HCT116 (cell line): ENCODE measurements around the gene ATP1A4.

Source experiments
- ATF3 ChIP-seq: IDR thresholded peaks from 2 replicates; pipeline ENCODE4 v1.6.1; 2012
- CEBPB ChIP-seq: IDR thresholded peaks from 2 replicates; pipeline ENCODE4 v1.6.1; 2012; ENCODE audit warnings: low read depth
- CTCF ChIP-seq, 3 experiments: fragments of 200-600 bp in 1 of 3; sonication (generic) in 1 of 3; IDR thresholded peaks in 2 of 3; conservative IDR thresholded peaks in 1 of 3; 2 replicates each; pipeline ENCODE4 v1.5.1; 2012 to 2017; ENCODE audit warnings: low read depth in 2 of 3, low read length in 2 of 3, antibody characterized with exemption in 1 of 3, borderline replicate concordance in 1 of 3, control low read depth in 1 of 3, mild to moderate bottlenecking in 1 of 3, mixed read lengths in 1 of 3, mixed run types in 1 of 3, moderate library complexity in 1 of 3; ENCODE audit not compliant: insufficient read depth in 1 of 3
- EZH2 ChIP-seq: fragments of 200-600 bp; sonication (generic); IDR thresholded peaks from 2 replicates; pipeline ENCODE4 v1.6.1; 2017; ENCODE audit warnings: antibody characterized with exemption, mixed run types
- JUND ChIP-seq: IDR thresholded peaks from 2 replicates; pipeline ENCODE4 v1.6.1; 2012
- MAX ChIP-seq: IDR thresholded peaks from 2 replicates; pipeline ENCODE4 v1.6.1; 2012
- POLR2A ChIP-seq: IDR thresholded peaks from 2 replicates; pipeline ENCODE4 v1.7.0; 2011; ENCODE audit warnings: borderline replicate concordance; ENCODE audit not compliant: insufficient read depth, insufficient read length; ENCODE audit errors: extremely low read depth
- POLR2AphosphoS5 ChIP-seq: IDR thresholded peaks from 2 replicates; pipeline ENCODE4 v1.6.1; 2011; ENCODE audit warnings: mild to moderate bottlenecking, low read depth, low read length, moderate library complexity
- RAD21 ChIP-seq: IDR thresholded peaks from 2 replicates; pipeline ENCODE4 v1.6.1; 2012; ENCODE audit warnings: low read depth, mild to moderate bottlenecking
- REST ChIP-seq: IDR thresholded peaks from 2 replicates; pipeline ENCODE4 v1.6.1; 2012; ENCODE audit warnings: low read depth
- SP1 ChIP-seq: IDR thresholded peaks from 2 replicates; pipeline ENCODE4 v1.6.1; 2012; ENCODE audit warnings: low read depth
- YY1 ChIP-seq: IDR thresholded peaks from 2 replicates; pipeline ENCODE4 v1.6.1; 2011; ENCODE audit warnings: low read length, low read depth, moderate library complexity, mild to moderate bottlenecking; ENCODE audit not compliant: insufficient replicate concordance; ENCODE audit errors: extremely low read depth
- ZBTB33 ChIP-seq: IDR thresholded peaks from 2 replicates; pipeline ENCODE4 v1.6.1; 2011; ENCODE audit warnings: mild to moderate bottlenecking, low read length, moderate library complexity; ENCODE audit not compliant: insufficient replicate concordance; ENCODE audit errors: extremely low read depth
- ZNF274 ChIP-seq: fragments of 200-500 bp; sonication (Bioruptor generic); IDR thresholded peaks from 2 replicates; pipeline ENCODE4 v1.6.1; 2014; ENCODE audit warnings: mild to moderate bottlenecking, low read depth, low read length, inconsistent platforms

GRCh38 chr1:160130486-160130885 lies 20.9 kb upstream of the ATP1A4 start:
- TF ChIP-seq SP1: no peak
- no peak for TF ChIP-seq ATF3
- TF ChIP-seq CTCF (IDR thresholded peaks at IDR 0.05 in 2 of 3, conservative IDR thresholded peaks at IDR 0.05 in 1 of 3; ENCODE audit: borderline replicate concordance in 1 of 3, insufficient read depth in 1 of 3, low read depth in 2 of 3, low read length in 2 of 3): no peak
- TF ChIP-seq POLR2A: no peak
- no peak for TF ChIP-seq JUND
- no peak for TF ChIP-seq REST
- no peak for TF ChIP-seq POLR2AphosphoS5
- TF ChIP-seq YY1: no peak
- TF ChIP-seq RAD21: no peak
- TF ChIP-seq CEBPB: no peak
- no peak for TF ChIP-seq MAX
- no peak for TF ChIP-seq ZNF274
- TF ChIP-seq EZH2: no peak
- TF ChIP-seq ZBTB33: no peak
